NT2/D1 (cell line): ENCODE measurements around the gene ARPC2.

Source experiments
- SUZ12 ChIP-seq: IDR thresholded peaks from 2 replicates; pipeline ENCODE4 v1.6.1; 2011; ENCODE audit not compliant: insufficient read length, insufficient read depth; ENCODE audit errors: extremely low read depth
- YY1 ChIP-seq: IDR thresholded peaks from 2 replicates; pipeline ENCODE4 v1.6.1; 2011; ENCODE audit not compliant: insufficient read length, insufficient read depth

- TF ChIP-seq YY1 (no peak), SUZ12 (no peak)
Measured at GRCh38 chr2:218221000-218221399, 4.0 kb downstream of the ARPC2 start.
